GM21529 (cell line): ENCODE measurements around the gene ABHD6.
"Not testable (repeated sequence)": the region's sequence is repeated elsewhere in the genome, so short reads cannot be mapped to it uniquely, and the experiment has no call there.

Experiments
- ATAC-seq: cut with Tn5 transposase; IDR thresholded peaks from one replicate; pipeline ENCODE4 v1.9.1; 2021; ENCODE audit not compliant: unreplicated experiment

Gene ABHD6

GRCh38 chr3:58337190-58337589 lies 99.6 kb downstream of the ABHD6 start:
- ATAC-seq, result no peak

GRCh38 chr3:58339146-58339545 lies 101.6 kb downstream of the ABHD6 start:
- ATAC-seq, result not testable (repeated sequence)

GRCh38 chr3:58340594-58341244 lies 103.1 kb downstream of the ABHD6 start:
- no peak for ATAC-seq

DNA sequence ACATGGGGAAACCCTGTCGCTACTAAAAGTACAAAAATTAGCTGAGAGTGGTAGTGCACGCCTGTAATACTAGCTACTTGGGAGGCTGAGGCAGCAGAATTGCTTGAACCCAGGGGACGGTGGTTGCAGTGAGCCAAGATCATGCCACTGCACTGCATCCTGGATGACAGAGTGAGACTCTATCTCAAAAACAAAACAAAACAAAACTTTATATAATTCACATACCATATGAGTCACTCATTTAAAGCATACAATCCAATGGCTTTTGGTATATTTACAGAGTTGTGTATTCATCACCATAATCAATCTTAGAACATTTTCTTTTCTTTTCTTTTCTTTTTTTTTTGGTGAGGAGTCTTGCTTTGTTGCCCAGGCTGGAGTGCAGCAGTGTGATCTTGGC lies 103.8 kb downstream of the ABHD6 start:
- ATAC-seq, result no peak

- no peak for ATAC-seq
Measured at GRCh38 chr3:58342676-58343075, 105.1 kb downstream of the ABHD6 start.
